ENCODE results near the gene PF4V1.

PF4V1 gene

GRCh38 chr4:73847526-73848182, 5.4 kb upstream of the PF4V1 start:
- DNase-seq = no peak

GRCh38 chr4:73848183-73848777, 4.8 kb upstream of the PF4V1 start:
- no peak for DNase-seq

GRCh38 chr4:73850261-73850970, 2.7 kb upstream of the PF4V1 start:
- no peak for DNase-seq

- DNase-seq = no peak
These were observed 1.8 kb upstream of the PF4V1 start for GRCh38 chr4:73851293-73851692.

- DNase-seq = no peak
These were observed 325 bp upstream of the PF4V1 start for GRCh38 chr4:73852771-73853170.

- no peak for DNase-seq
These were observed 800 bp downstream of the PF4V1 start for GRCh38 chr4:73853718-73854473.

GRCh38 chr4:73855406-73855805, 2.3 kb downstream of the PF4V1 start:
- peak; percentile 34 for DNase-seq

- DNase-seq = no peak
These were observed 3.4 kb downstream of the PF4V1 start for GRCh38 chr4:73856518-73856917.

- DNase-seq = no peak
These were observed 6.6 kb downstream of the PF4V1 start for GRCh38 chr4:73859614-73860088.

- no peak for DNase-seq
These were observed 7.1 kb downstream of the PF4V1 start for GRCh38 chr4:73860181-73860580.

- DNase-seq = no peak
These were observed 7.8 kb downstream of the PF4V1 start for GRCh38 chr4:73860917-73861316.

- DNase-seq = no peak
These were observed 9.2 kb downstream of the PF4V1 start for GRCh38 chr4:73862322-73862721.

GRCh38 chr4:73864365-73864764, 11.3 kb downstream of the PF4V1 start:
- DNase-seq = peak; percentile 19

GRCh38 chr4:73864961-73865360, 11.9 kb downstream of the PF4V1 start:
- no peak for DNase-seq

- no peak for DNase-seq
These were observed 12.5 kb downstream of the PF4V1 start for GRCh38 chr4:73865431-73866096.

GRCh38 chr4:73866246-73866645, 13.2 kb downstream of the PF4V1 start:
- no peak for DNase-seq

- DNase-seq = peak; percentile 6
These were observed 14.7 kb downstream of the PF4V1 start for GRCh38 chr4:73867783-73868182.

GRCh38 chr4:73868206-73869129, 15.4 kb downstream of the PF4V1 start:
- peak; percentile 18 for DNase-seq

- peak; percentile 25 for DNase-seq
These were observed 16.3 kb downstream of the PF4V1 start, which contains the start of gene CXCL1 for GRCh38 chr4:73869130-73870055. TSS of gene CXCL1 (plus strand) at chr4:73869393. CDS start at chr4:73869471, 78 bp downstream.

GRCh38 chr4:73870260-73870659, 17.2 kb downstream of the PF4V1 start:
- no peak for DNase-seq
